Left cardiac atrium (tissue), 4 donors: ENCODE results near the gene RDM1. TPM values are rescaled to one million over a fixed set of nuclear protein-coding genes. Genes with fewer than 3 reads are reported as not detected.
A peak's percentile ranks its signal among the peaks of the same experiment; 100 is the strongest.

Experiments
- ATAC-seq, 2 donors: fragments of 200-7000 bp; cut with Tn5 transposase; one replicate each; pipeline ENCODE4 v1.9.1; 2020; ENCODE audit warnings: mild to moderate bottlenecking in 2 of 2, moderate library complexity in 2 of 2
- DNase-seq: peaks from one replicate; pipeline ENCODE4 v3.0.0-alpha.2; 2020
- intact Hi-C, 2 donors: fragments of 100-400 bp; cut with DNase I; formaldehyde crosslinking; loops; one replicate each; pipeline versions ENCODE4 v1.14.1 to v1.15.1; 2022 to 2023
- long read RNA-seq: library from polyadenylated mRNA; unstranded; transcript quantifications from one replicate; pipeline ENCODE4 v2.0.0, GENCODE V29; 2021
- total RNA-seq, 2 donors: library from RNA; stranded (reverse); fragmentation: NEBNext Ultra II Directional; extraction: Animal tissue kit (Norgen Biotek cat#: 25700); gene quantifications; one replicate each; pipeline ENCODE4 v1.2.1, GENCODE V29; 2021
- donor health status: DM: no; HTN: yes; CAD: no.
- donor health status: DM: no; HTN: yes; CAD: no; lungs with severe emphysema.
- donor health status: DM: yes; HTN: yes; CAD: no.
- donor health status: Dilated cardiomyopathy.

The RDM1 gene, protein sequence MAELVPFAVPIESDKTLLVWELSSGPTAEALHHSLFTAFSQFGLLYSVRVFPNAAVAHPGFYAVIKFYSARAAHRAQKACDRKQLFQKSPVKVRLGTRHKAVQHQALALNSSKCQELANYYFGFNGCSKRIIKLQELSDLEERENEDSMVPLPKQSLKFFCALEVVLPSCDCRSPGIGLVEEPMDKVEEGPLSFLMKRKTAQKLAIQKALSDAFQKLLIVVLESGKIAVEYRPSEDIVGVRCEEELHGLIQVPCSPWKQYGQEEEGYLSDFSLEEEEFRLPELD
- total RNA-seq, result not detected
- long read RNA-seq, result 0 reads

DNA sequence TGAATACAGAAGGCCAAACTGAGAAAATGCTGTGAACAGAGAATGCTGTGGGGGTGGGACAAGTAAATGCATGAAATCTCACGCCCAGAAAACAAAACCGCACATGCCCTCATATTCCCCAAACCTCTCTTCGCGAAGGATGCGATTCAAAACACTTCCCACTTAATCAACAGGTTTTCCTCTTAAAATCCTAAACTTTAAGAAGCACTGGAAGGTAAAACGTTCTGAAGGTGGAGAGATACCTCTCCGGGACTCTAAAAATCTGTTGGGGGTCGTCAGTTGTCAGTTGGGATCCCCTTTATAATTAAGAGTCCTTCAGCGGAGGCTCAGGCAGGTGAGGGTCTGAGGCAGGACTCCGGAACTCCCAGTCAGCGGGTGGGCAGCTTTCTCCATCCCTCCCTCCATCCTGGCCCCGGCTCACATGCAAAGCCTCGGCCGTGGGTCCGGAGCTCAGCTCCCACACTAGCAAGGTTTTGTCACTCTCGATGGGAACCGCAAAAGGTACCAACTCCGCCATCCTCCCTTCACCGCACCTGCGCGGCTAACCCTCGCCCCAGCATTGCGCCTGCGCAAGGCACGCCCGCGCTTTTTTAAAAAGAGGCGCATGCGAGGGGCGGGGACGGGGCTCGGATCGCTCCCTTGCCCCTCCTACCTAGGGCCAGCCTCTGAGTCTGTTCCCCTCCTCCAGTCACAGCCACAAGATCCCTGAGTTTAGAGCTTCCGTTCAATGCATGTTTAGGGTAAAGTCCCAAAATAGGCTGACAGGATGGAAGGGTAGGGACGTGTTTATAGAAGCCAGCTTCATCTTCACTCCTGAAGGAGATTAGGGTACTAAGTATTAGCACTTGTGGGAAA is at the start of gene RDM1:
Gene RDM1 (minus strand): TSS at position 563 of the 855 bp plus-strand sequence. CDS start 46 bp downstream, at position 517.
- intact Hi-C loops, result no loop called here
- DNase-seq, result peak; percentile 71
- peak; percentile 79 to 91 for ATAC-seq

DNA sequence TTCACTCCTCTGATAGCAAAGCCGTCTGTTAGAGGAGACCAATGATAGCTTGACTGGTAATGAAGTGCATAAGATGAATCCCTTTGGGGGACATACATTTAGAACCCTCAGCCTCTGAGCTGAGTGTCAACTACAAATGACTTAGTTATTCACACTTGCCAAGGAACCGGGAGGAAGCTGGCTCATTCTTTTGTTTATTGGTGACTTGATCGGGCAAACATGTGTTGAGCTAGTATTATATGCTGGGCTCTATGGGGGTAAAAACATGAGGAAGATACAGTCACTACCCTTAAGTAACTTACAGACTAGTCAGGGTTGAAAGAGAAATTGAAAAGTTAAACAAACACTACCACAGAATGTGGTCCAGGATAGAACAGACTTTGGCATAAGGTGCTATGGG is 47.8 kb upstream of the RDM1 start:
- ATAC-seq (no peak), DNase-seq (no peak)
- intact Hi-C loops, result no loop called here

DNA sequence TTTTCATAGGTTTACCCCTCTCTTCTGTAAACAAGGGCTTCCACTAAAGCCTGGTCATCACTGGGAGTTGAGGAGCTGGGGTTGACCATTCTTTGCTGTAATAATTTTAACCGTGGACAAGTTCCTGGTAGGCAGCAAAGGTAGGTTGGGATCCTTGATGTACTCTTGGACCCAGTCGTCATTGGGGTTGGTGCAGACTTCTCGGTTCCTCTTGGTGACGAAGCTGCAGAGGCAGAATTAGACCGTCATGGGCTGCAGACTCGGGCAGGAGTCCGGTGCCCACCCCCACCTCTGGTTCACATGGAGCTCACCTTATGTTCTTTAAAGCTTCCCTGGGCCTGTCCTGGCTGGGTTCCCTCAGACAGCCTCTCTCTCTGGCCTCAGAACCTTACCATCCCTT is 46.9 kb upstream of the RDM1 start:
- ATAC-seq (no peak), DNase-seq (no peak)
- intact Hi-C loops, result no loop called here

DNA sequence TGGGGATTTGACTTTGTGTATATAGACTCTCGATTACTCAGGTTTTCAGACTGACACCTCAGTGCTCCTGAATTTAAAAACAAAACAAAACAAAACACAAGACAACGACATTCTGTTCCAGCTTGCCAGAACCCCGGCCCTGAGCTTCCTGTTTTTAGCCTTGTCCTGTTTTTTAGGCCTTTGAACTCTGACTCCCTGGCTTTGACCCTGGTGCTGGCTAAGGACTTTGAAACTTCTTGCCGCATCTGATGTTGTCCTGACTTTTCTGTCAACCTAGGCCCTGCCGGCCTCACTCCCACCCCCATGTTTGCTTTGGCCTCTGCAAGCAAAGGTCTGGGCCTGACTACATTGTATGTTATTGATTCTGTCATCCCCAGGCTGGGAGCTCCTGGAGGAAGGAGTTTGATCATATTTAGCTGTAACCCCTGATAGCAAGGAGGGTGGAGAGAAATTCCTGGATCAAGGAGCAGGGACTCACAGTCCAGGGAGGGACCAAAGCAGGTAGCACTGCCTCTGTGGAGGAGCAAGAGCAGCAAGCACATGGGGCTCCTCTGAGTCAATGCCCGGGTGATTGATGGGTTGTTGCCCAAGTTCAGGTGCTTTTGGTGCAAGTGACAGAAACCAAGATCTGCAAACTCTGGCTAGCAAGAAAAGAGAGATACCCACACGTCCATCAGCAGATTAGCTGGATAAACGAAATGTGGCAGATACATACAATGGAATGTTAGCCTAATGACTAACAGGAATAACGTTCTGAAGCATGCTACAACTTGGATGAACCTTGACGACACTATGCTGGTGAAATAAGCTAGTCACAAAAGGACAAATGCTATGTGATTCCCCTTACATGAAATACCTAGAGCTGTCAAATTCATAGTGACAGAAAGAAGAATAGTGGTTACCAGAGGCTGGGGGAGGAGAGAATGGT is 43.0 kb upstream of the RDM1 start:
- intact Hi-C loops, result loop anchor here in 1 of 2 donors (5.0 kb wide), 1 partner anchor 99 kb away; no protein-coding TSS in a partner anchor
- peak in 1 of 2 donors; percentile 19 for ATAC-seq
- DNase-seq, result peak; percentile 29

DNA sequence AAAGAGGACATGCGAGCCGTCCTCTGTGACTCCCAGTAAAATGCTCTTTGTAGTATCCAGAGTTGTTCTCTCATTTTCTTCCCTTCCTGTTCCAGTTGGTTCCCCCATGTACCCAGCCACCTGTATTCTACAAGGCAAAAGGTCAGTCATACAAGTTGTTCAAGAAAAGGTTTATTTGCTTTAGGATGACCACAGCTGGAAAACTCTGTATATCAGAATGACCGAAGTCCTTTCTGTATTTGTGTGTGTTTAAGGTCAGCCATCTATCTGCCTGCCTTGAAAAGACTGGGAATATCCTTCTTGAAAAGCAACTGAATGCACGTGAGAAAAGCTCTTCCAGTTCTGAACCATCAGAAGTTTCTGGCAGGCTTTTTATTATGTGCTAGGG is 42.4 kb upstream of the RDM1 start:
- DNase-seq (no peak), ATAC-seq (no peak)
- intact Hi-C loops, result loop anchor here in 1 of 2 donors (5.0 kb wide), 1 partner anchor 99 kb away; no protein-coding TSS in a partner anchor

DNA sequence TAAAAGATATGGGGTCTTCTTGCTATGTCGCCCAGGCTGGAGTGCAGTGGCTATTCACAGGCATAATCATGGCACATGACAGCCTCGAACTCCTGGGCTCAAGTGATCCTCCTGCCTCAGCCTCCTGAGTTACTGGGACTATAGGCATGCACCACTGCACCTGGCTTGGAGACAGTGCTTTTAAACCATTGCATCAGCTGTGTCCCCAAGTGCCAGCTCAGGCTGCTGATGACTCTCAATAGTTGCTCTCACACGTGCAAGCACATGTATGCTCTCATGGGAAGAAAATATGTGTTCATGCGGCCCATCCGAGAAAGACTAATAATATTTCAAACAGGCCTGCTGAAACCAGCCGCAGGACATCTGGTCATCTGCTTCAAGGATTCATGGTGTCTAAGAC is 42.0 kb upstream of the RDM1 start:
- intact Hi-C loops, result loop anchor here in 1 of 2 donors (5.0 kb wide), 1 partner anchor 100 kb away; no protein-coding TSS in a partner anchor
- DNase-seq (no peak), ATAC-seq (no peak)

DNA sequence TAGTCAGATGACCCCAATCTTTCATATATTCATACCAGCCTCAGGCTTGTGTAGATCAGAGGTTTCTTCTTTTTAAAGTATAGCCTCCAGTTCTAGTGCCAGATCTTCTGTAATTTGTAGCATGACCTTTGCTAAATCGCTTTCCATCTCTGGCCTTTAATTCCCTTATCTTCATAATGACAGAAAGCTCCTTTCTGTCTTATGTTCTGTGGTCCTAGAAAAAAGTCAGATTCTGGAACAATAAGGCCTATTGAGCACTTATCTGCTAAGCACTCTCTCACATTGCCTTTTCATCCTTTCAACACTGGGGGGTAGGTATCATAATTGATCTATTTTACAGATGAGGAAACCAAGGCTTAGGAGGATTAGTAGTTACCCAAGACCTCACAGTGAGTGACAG is 41.5 kb upstream of the RDM1 start:
- DNase-seq (no peak), ATAC-seq (no peak)
- intact Hi-C loops, result loop anchor here in 1 of 2 donors (5.0 kb wide), 1 partner anchor 100 kb away; no protein-coding TSS in a partner anchor

DNA sequence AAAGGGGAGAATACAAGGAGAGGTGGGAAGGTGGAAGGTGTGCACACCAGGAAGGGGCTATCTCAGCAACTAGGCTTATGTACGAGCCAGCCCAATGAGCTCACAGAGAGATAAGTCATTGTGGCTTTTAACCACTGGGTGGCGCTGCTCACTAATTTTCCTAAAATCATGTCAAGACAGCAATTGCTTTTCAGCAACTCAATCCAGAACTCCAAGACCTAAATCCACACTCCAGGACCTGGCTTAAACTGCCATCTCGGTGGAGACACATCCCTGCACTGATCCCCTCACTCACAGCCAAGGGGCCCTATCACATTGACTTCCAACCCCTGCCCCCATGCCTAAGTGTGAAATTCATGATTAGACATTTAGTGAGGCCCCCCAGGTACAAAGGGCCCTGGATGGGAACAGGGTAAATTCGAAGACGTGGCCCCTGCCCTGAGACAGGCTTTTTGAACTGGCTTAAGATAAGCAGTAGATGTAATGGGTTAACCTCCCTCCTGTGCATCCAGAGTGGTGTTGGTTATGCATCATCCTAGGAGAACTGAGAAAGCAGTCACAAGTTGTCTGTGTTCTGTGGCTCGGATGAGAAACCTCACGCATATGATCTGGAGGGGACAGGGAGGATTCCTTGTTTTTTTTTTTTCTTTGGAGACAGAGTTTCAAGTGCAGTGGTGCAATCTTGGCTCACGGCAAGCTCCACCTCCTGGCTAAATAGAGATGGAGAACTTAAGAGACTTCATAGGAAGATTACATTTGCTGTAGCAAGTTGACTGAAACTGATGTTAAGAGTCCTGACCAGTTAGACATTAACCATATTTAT is 39.2 kb upstream of the RDM1 start:
- DNase-seq (peak; percentile 75), ATAC-seq (peak; percentile 78 to 82)
- intact Hi-C loops, result loop anchor here in 1 of 2 donors (2.0 to 5.0 kb wide), 3 partner anchors 103 to 513 kb away; no protein-coding TSS in a partner anchor

DNA sequence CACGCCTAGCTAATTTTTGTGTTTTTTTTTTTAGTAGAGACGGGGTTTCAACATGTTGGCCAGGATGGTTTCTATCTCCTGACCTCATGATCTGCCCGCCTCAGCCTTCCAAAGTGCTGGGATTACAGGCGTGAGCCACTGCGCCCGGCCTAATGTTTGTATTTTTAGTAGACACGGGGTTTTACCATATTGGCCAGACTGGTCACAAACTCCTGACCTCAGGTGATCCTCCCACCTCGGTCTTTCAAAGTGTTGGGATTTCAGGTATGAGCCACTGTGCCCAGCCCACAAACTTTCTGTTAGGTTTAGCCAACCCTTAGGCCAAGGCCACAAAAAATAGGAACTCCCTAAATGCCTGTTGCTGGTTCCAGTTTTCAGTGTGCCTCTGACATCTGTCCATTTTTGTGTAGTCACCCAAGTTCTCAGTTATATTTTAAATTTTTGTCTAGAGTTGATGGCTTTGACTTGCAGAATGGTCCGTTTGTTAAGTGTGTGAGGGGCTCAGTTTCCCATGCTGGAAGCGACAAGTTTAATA is 38.0 kb upstream of the RDM1 start:
- DNase-seq (no peak), ATAC-seq (no peak)
- intact Hi-C loops, result loop anchor here in 1 of 2 donors (2.0 kb wide), 2 partner anchors 180 to 514 kb away; no protein-coding TSS in a partner anchor

DNA sequence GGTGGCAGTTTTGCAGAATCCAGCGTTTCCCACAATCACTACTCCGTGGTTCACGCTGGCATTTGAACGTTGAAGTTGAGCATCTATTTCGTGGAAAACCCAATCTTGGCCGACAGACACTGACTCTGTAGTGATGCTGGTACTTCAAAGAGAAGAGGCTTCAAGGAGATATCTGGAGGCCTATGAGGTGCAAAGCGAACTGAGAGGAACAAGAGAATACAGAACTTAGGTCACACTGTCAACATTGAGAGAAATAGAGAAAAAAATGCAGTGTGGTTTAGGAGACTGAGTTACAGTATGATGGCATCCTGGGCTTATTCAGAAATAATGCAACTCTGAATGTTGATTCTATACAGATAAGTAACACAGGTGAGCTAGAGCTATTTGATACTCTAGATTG is 34.7 kb upstream of the RDM1 start:
- DNase-seq, result no peak
- no peak for ATAC-seq
- intact Hi-C loops, result no loop called here

DNA sequence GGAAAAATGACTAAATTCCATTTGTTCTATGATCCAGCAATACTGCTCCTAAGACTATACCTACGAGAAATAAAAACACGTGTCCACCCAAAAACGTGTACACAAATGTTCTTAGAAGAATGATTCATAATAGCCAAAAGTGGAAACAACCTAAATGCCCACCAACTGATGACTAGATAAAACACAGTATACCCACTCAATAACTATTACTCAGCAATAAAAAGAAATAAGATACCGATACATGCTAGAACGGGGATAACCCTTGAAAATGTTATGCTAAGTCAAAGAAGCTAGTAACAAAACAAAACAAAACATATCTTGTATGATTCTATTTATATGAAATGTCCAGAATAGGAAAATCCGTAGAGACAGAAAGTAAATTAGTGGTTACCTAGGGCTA is 33.1 kb upstream of the RDM1 start:
- DNase-seq, result no peak
- no peak for ATAC-seq
- intact Hi-C loops, result no loop called here

DNA sequence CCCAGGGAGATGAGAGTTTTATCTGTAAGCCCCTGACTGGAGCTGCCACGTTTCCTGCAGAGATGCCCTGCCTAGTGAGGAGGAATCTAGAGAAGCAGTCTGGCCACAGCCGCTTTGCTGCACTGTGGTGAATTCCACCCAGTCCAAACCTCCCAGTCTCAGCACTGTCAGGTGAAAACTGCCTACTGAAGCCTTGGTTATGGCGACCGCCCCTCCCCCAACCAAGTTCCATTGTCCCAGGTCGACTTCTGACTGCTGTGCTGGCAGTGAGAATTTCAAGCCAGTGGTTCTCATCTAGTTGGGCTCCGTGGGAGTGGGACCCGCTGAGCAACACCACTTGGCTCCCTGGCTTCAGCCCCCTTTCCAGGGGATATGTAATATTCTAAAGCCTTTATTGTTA is 23.1 kb upstream of the RDM1 start:
- ATAC-seq, result no peak
- intact Hi-C loops, result no loop called here
- DNase-seq, result no peak

DNA sequence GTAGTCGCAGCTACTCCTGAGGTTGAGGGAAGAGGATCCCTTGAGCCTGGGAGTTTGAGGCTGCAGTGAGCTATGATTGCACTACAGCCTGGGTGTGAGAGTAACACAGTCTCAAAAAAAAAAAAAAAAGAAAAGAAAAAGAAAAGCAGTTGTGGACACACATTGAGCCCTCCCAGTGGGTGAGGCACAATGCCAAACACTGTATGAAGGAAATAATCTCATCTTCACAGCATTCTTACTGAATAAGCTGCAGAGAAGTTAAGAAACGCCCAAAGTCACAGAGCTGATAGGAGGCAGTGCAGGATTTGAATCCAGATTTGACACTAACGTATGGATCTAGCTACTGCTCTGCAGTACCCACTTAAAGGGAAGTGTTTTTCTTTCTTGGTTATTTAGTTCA is 18.8 kb upstream of the RDM1 start:
- DNase-seq (no peak), ATAC-seq (no peak)
- intact Hi-C loops, result no loop called here

DNA sequence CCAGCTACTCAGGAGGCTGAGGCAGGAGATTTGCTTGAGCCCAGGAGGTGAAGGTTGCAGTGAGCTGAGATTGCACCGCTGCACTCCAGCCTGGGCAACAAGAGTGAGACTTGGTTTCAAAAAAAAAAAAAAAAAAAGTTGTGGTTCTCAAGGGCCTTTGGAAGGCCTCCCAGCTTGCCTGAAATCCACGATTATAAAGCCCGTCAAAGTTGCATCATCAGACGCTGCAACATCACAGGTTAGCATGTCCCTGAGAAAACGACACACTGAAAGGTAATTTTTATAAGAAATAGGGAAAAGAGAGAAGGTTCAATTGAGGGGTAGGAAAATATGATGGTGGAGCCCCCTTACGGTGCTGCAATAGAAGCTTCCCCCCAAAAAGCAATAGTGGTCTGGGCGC is 17.5 kb upstream of the RDM1 start:
- DNase-seq, result no peak
- intact Hi-C loops, result no loop called here
- ATAC-seq, result no peak

DNA sequence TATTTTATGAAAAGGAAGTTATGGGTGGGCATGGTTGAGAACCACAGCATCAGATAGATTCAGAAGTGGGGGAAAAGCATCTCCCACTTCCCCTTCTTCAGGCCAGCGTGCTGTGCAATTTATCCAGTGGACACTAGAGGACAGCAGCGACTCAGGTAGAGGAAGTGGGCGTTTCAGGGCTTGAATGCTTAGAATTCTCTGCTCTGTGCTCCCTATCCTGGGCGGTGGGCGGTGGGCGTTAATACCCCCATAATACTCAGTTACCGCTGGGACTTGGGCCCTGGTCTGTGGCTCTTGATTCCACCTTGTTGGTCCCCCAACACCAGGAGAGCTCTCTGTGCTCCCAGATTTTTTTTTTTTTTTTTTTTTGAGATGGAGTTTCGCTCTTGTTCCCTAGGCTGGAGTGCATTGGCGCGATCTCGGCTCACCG is 16.6 kb upstream of the RDM1 start:
- intact Hi-C loops, result no loop called here
- no peak for DNase-seq
- ATAC-seq, result peak; percentile 57 to 71

DNA sequence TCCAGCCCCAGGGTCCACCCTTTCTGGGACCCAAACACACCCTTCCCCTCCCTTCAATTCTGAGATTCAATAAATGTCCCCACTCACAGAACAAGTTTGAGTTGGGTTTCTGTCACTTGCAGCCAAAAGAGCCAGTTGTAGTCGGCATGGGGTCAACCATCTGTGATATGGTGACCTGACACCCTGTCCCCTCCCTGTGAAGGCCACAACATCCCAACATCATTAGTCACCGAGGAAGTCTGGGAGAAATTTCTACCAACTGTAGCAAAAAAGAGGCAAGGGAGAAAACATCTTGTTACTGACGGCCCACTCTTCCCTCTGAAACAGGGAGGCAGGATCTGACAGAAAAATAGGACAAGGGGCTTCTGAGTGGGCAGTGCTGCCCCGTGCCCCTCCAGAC is 13.6 kb upstream of the RDM1 start:
- intact Hi-C loops, result no loop called here
- DNase-seq (no peak), ATAC-seq (no peak)

DNA sequence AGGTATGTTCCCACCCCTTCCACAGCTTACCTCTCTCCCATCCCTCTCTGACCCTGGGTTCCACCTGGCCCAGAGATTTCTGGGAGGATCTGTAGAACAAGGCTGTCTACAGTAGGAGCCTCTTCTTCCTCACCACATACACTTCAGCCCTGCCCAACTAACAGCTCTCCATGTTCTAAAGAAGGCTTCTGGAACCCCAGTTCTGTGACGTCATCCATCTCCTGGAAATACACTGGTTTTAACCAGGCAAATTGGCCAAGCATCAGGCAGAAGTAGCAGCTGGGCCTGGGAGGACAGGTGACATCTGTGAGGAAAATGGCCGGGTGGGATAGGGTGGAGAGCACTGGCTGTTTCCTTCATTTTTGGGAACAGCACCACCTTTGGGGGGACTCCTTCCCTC is 13.0 kb upstream of the RDM1 start, which contains the start of gene LYZL6:
Gene LYZL6 (minus strand): TSS at position 177 of the 400 bp plus-strand sequence. CDS start 4,357 bp downstream, outside the sequence.
- ATAC-seq, result no peak
- intact Hi-C loops, result no loop called here
- no peak for DNase-seq
